ENCODE measurements around the gene MGLL.

GRCh38 chr3:127764841-127765362 lies 57.4 kb downstream of the MGLL start:
- TF ChIP-seq CTCF (IDR thresholded peaks at IDR 0.05; ENCODE audit: low read length) (no peak), EZH2 (IDR thresholded peaks at IDR 0.05; ENCODE audit: borderline replicate concordance, low read length) (no peak)

Measured in OCI-LY1 (cell line).